Caco-2 (cell line): ENCODE results near the gene KIF4A. TPM values are rescaled to one million over a fixed set of nuclear protein-coding genes. Genes with fewer than 3 reads are reported as not detected.

Experiments
- BruUV-seq: library from RNA; stranded (reverse); fragments of 400-500 nt; replicated peaks from 2 replicates; lab custom pipeline; 2021; lab: Mats Ljungman, UMichigan
- CTCF ChIA-PET: fragments of 300-600 bp; sonication (Branson Sonifier 250); formaldehyde crosslinking; loops from one replicate; lab custom pipeline; 2022; ENCODE audit warnings: antibody characterized with exemption; lab: Charles Lee
- POLR2A ChIA-PET: fragments of 300-600 bp; sonication (Branson Sonifier 250); formaldehyde crosslinking; loops from one replicate; lab custom pipeline; 2022; ENCODE audit warnings: antibody characterized with exemption; lab: Charles Lee
- DNase-seq, 2 experiments: peaks; one replicate each; pipeline versions ENCODE4 v3.0.0 to v3.0.0-alpha.2; 2020 to 2022
- H3K27me3 ChIP-seq: replicated peaks from 2 replicates; pipeline ENCODE4 v1.6.0; 2011; ENCODE audit warnings: low read length; ENCODE audit not compliant: control insufficient read depth, insufficient read depth
- H3K36me3 ChIP-seq: 2 replicates; pipeline ENCODE4 v1.5.1; 2011; ENCODE audit warnings: low read length; ENCODE audit not compliant: control insufficient read depth, insufficient read depth
- H3K4me1 ChIP-seq: fragments of 250-450 bp; sonication (Bioruptor Pico); 2 replicates; pipeline ENCODE4 v1.5.1; 2020; ENCODE audit warnings: mild to moderate bottlenecking
- H3K4me3 ChIP-seq: 2 replicates; pipeline ENCODE4 v1.5.1; 2011; ENCODE audit warnings: low read depth, mild to moderate bottlenecking, control low read depth, low read length
- H3K9me3 ChIP-seq: fragments of 250-450 bp; sonication (Bioruptor Pico); 2 replicates; pipeline ENCODE4 v1.5.1; 2020; ENCODE audit warnings: mild to moderate bottlenecking, moderate library complexity
- H3K27ac Mint-ChIP-seq: one replicate; pipeline ENCODE4 v1.8.0; 2022; ENCODE audit warnings: mixed read lengths; ENCODE audit not compliant: unreplicated experiment
- H3K27me3 Mint-ChIP-seq: one replicate; pipeline ENCODE4 v1.8.0; 2022; ENCODE audit warnings: mixed read lengths; ENCODE audit not compliant: insufficient read depth, unreplicated experiment
- H3K36me3 Mint-ChIP-seq: one replicate; pipeline ENCODE4 v1.8.0; 2022; ENCODE audit warnings: mild to moderate bottlenecking, mixed read lengths; ENCODE audit not compliant: insufficient read depth, unreplicated experiment
- H3K4me1 Mint-ChIP-seq: one replicate; pipeline ENCODE4 v1.8.0; 2022; ENCODE audit warnings: low read depth, mixed read lengths; ENCODE audit not compliant: unreplicated experiment
- H3K4me3 Mint-ChIP-seq: one replicate; pipeline ENCODE4 v1.8.0; 2022; ENCODE audit warnings: mild to moderate bottlenecking, moderate library complexity, mixed read lengths; ENCODE audit not compliant: unreplicated experiment
- H3K9me3 Mint-ChIP-seq: one replicate; pipeline ENCODE4 v1.8.0; 2022; ENCODE audit warnings: mixed read lengths; ENCODE audit not compliant: unreplicated experiment
- intact Hi-C: fragments of 100-400 bp; cut with micrococcal nuclease; formaldehyde crosslinking; loops from one replicate; pipeline ENCODE4 v1.10.0; 2022; ENCODE audit not compliant: unreplicated experiment
- total RNA-seq: library from RNA; stranded (reverse); gene quantifications from 2 replicates; pipeline ENCODE4 v1.2.3, GENCODE V29; 2022
- TF ChIP-seq, protein P1 (sequence below), 2 experiments: fragments of 200-600 bp in 1 of 2; IDR thresholded peaks; 1 replicate in 1 of 2; 2 replicates in 1 of 2; pipeline versions ENCODE4 v1.5.1 to v1.8.0; 2011 to 2022; ENCODE audit warnings: antibody characterized with exemption in 1 of 2, control low read depth in 1 of 2, inconsistent platforms in 1 of 2, low read depth in 1 of 2, low read length in 1 of 2, mild to moderate bottlenecking in 1 of 2, moderate library complexity in 1 of 2; ENCODE audit not compliant: insufficient read depth in 1 of 2, severe bottlenecking in 1 of 2, unreplicated experiment in 1 of 2

Gene KIF4A
- total RNA-seq, 1 experiment from 2014 or later: 39.6 TPM

DNA sequence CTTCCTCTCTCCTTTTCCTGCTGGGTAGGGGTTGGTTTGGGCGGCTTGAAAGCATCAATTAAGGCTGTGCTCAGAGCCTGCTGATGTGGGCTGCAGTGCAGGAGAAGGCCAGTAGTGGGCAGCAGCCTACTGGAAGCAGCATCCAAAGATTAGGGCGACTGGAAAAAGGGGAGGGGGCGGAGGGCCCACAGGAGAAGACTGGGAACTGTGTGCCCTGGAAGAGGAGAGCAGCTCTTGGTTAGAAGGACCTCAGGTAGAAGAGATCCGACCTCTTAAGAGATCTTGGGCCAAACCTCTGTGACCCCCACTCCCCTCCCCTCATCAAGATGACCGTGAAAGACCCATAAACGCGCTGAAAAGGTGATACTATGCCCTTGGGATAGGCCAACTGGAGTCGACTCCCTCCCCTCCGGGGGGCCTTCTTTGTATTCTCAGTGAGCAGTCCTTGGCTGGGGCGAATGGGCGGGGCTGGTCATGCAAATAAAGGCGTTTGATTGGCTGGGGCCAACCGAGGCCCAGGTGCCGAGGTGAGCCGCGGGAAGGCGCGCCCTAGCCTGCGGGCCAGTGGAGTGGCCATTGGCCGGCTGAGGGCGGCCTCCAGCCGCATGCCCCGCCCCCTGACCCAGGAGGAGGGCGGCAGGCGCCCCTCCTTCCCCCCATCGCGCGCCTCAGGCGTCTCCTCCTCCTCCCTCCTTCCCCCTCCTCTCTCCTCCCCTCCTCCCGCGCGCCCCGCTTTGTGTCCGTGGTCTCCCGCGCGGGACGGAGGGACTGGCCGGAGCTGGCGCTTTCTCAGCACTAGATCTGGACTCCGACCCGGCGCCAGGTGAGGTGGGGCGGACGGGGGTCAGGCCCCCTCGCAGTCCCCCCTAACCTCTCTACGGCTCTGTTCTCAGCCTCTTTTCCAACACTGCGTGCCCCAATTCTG, 164.8 kb downstream of the KIF4A start:
- POLR2A ChIA-PET: interaction anchor here (0.6 to 0.7 kb wide), 2 partner anchors 16 to 105 kb away, joined by 4 read pairs; no protein-coding TSS in a partner anchor
- Histone ChIP-seq H3K9me3 (no peaks in the 10 kb centered on the region), H3K4me1 (peaks cover 16% of the 10 kb centered on the region; the same call in 1 of the 2 replicates), H3K4me3 (peak overlapping the region; percentile 86), H3K36me3 (no peaks in the 10 kb centered on the region), H3K27me3 (no peaks in the 10 kb centered on the region)
- H3K4me1 Mint-ChIP-seq: peaks cover 6% of the 10 kb centered on the region
- no peaks in the 10 kb centered on the region for H3K9me3 Mint-ChIP-seq
- H3K27ac Mint-ChIP-seq: peak overlapping the region; percentile 94
- intact Hi-C loops: loop anchor here (1.0 to 10.0 kb wide), 5 partner anchors 20 to 215 kb away; no protein-coding TSS in a partner anchor
- peak; percentile 95 to 96 for DNase-seq
- H3K27me3 Mint-ChIP-seq: no peaks in the 10 kb centered on the region
- BruUV-seq: TSS peak; percentile 47
- TF ChIP-seq, protein P1, sequence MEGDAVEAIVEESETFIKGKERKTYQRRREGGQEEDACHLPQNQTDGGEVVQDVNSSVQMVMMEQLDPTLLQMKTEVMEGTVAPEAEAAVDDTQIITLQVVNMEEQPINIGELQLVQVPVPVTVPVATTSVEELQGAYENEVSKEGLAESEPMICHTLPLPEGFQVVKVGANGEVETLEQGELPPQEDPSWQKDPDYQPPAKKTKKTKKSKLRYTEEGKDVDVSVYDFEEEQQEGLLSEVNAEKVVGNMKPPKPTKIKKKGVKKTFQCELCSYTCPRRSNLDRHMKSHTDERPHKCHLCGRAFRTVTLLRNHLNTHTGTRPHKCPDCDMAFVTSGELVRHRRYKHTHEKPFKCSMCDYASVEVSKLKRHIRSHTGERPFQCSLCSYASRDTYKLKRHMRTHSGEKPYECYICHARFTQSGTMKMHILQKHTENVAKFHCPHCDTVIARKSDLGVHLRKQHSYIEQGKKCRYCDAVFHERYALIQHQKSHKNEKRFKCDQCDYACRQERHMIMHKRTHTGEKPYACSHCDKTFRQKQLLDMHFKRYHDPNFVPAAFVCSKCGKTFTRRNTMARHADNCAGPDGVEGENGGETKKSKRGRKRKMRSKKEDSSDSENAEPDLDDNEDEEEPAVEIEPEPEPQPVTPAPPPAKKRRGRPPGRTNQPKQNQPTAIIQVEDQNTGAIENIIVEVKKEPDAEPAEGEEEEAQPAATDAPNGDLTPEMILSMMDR (IDR thresholded peaks at IDR 0.05; ENCODE audit: insufficient read depth in 1 of 2, low read depth in 1 of 2, low read length in 1 of 2, severe bottlenecking in 1 of 2, unreplicated experiment in 1 of 2): peak; percentile 69 to 92
- CTCF ChIA-PET: interaction anchor here (0.6 to 1.1 kb wide), 3 partner anchors 25 to 99 kb away, joined by 7 to 8 read pairs (median 8); no protein-coding TSS in a partner anchor
- H3K4me3 Mint-ChIP-seq: peak overlapping the region; percentile 97
- H3K36me3 Mint-ChIP-seq: peaks cover 31% of the 10 kb centered on the region

DNA sequence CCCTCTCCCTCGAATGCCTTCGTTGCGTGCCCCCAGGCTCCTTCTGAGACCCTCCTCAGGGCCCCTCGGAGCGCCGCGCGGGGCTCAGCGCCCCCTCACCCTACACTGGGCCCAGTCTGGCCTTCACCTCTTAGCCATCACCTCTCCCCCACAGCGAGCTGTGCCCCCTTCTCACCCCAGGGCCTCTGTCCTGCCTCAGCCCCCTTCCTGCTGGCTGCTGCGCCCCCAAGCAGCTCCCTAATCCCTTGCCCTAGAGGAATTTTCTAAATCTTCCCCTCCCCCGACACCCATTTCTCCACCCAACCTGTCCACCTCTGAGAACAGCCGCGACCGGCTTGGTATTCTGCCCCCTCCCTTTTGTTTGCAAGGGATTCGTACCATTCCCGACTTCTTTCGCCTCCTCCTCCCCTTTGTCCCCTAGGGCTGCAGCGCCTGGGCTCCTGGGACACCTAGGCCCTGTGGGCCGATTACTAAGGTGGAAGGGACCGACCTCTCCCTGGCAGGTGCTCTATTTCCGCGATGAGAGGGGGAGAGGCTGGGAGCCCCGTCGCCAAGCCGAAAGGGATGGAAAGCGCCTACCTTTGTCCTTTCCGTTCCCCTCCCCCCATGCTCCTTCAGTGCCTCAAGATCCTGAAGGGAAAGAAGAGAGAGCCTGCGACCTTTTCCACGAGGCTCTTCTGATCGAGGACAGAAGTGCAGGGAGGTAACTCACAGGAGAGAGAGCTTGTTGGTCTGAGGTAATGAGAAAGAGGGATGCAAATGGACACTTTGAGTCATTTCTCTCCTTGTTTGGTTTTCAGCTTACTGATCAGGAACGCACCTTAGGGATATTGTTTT, 165.7 kb downstream of the KIF4A start:
- peak; percentile 60 to 66 for DNase-seq
- peaks cover 32% of the 10 kb centered on the region for H3K36me3 Mint-ChIP-seq
- H3K9me3 Mint-ChIP-seq: no peaks in the 10 kb centered on the region
- H3K4me3 ChIP-seq: peak overlapping the region; percentile 86
- ChIA-PET POLR2A (interaction anchor here (0.7 kb wide), 1 partner anchor 106 kb away, joined by 4 read pairs; no protein-coding TSS in a partner anchor), CTCF (interaction anchor here (1.1 to 1.5 kb wide), 2 partner anchors 24 to 99 kb away, joined by 4 to 7 read pairs; no protein-coding TSS in a partner anchor)
- intact Hi-C loops: loop anchor here (2.0 to 10.0 kb wide), 2 partner anchors 23 to 49 kb away; no protein-coding TSS in a partner anchor
- no peaks in the 10 kb centered on the region for H3K27me3 Mint-ChIP-seq
- H3K27me3 ChIP-seq: no peaks in the 10 kb centered on the region
- no peaks in the 10 kb centered on the region for H3K36me3 ChIP-seq
- peak overlapping the region; percentile 97 for H3K4me3 Mint-ChIP-seq
- peak overlapping the region; percentile 94 for H3K27ac Mint-ChIP-seq
- peaks cover 6% of the 10 kb centered on the region for H3K4me1 Mint-ChIP-seq
- TF ChIP-seq, protein P1 (IDR thresholded peaks at IDR 0.05; ENCODE audit: insufficient read depth in 1 of 2, low read depth in 1 of 2, low read length in 1 of 2, severe bottlenecking in 1 of 2, unreplicated experiment in 1 of 2): no peak
- peaks cover 16% of the 10 kb centered on the region; the same call in 1 of the 2 replicates for H3K4me1 ChIP-seq
- H3K9me3 ChIP-seq: no peaks in the 10 kb centered on the region
- BruUV-seq: no TSS peak
